Fibroblast of pulmonary artery (primary cell): ENCODE results near the gene PPP1CA.

Experiments used
- DNase-seq: peaks from one replicate; pipeline ENCODE4 v3.0.0-alpha.2; 2010; ENCODE audit warnings: low read depth
- H3K4me3 ChIP-seq: replicated peaks from 2 replicates; pipeline ENCODE4 v1.5.1; 2011; ENCODE audit warnings: low read depth, mild to moderate bottlenecking, control low read depth, low read length, moderate library complexity
- CTCF ChIP-seq: IDR thresholded peaks from 2 replicates; pipeline ENCODE4 v1.5.1; 2011; ENCODE audit warnings: mild to moderate bottlenecking, control low read depth, low read length, inconsistent platforms; ENCODE audit errors: missing control alignments

The PPP1CA gene

GRCh38 chr11:67437082-67437808 lies 35.6 kb upstream of the PPP1CA start, which contains the start of gene PTPRCAP:
Gene PTPRCAP, minus strand, starts transcription at chr11:67437682. Its CDS starts 63 bp downstream, at chr11:67437619.
- no peak for DNase-seq
- TF ChIP-seq CTCF, result no peak
- no peak within 1 kb of the TSS for H3K4me3 ChIP-seq

- no peak for DNase-seq
- TF ChIP-seq CTCF, result no peak
- no peak overlapping the region for H3K4me3 ChIP-seq
Observed at GRCh38 chr11:67436459-67437081, 34.9 kb upstream of the PPP1CA start.

- no peak for DNase-seq
- H3K4me3 ChIP-seq, result no peak overlapping the region
- no peak for TF ChIP-seq CTCF
Observed at GRCh38 chr11:67435727-67436458, 34.2 kb upstream of the PPP1CA start.

GRCh38 chr11:67435031-67435726 lies 33.5 kb upstream of the PPP1CA start:
- TF ChIP-seq CTCF, result no peak
- no peak for DNase-seq
- H3K4me3 ChIP-seq, result no peak overlapping the region

GRCh38 chr11:67434395-67434881 lies 32.8 kb upstream of the PPP1CA start:
- H3K4me3 ChIP-seq, result no peak overlapping the region
- DNase-seq, result no peak
- no peak for TF ChIP-seq CTCF

- H3K4me3 ChIP-seq, result no peak overlapping the region
- TF ChIP-seq CTCF, result no peak
- DNase-seq, result no peak
Observed at GRCh38 chr11:67433536-67434394, 32.1 kb upstream of the PPP1CA start.
